GM11168 (cell line): ENCODE results near the gene TNFRSF12A.

ENCODE experiments used
- in situ Hi-C: fragments of 300-500 bp; cut with MboI; formaldehyde crosslinking; loops from one replicate; pipeline ENCODE4 v1.12.0; 2022; ENCODE audit warnings: low sequenced_read_pairs; ENCODE audit not compliant: unreplicated experiment

The TNFRSF12A gene

DNA sequence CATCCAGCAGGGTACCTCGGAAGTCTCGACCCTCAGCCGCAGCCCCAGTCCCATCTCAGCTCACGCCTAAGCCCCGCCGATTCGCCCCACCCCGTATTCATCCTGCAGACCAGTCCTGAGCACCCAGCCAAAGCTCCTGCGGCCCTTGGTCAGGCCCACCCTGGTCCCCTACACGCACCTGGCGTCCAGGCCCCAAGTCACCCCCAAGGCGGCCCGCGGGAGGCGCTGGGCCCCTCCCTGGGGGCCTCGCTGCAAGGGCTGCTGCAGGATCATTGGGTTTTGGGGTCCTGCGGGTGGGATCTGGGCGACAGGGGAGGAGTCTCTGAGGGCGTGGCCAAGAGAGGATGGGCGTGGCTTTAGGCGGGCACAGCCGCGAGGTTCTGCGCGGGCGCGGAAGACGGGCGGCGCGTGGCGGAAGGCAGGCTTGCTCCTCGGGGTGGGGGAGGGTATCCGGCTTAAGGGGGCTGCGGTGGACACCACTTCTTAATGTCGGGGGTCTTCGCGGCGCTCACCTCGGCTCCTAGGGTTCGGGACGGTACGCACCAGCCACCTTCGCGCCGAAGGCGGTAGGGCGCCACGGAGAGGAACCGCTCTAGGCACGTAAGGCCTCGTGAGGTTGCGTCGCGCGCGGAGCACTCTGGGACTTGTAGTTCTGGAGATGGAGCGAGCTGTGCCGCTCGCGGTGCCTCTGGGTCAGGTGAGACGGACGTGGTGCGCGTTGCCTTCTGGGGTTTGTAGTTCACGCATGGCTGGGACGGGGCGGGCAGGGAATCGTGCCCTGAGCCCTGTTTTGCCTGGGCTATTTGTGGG, 3.7 kb downstream of the TNFRSF12A start, which contains the start of the genes HCFC1R1 and THOC6:
HCFC1R1 (minus strand) TSS at position 274 of the 810 bp plus-strand sequence; CDS start at position 273, 1 bp downstream.
THOC6 (plus strand) TSS at position 367 of the 810 bp plus-strand sequence; CDS start at position 659, 292 bp downstream.
- in situ Hi-C loops, result no loop called here

DNA sequence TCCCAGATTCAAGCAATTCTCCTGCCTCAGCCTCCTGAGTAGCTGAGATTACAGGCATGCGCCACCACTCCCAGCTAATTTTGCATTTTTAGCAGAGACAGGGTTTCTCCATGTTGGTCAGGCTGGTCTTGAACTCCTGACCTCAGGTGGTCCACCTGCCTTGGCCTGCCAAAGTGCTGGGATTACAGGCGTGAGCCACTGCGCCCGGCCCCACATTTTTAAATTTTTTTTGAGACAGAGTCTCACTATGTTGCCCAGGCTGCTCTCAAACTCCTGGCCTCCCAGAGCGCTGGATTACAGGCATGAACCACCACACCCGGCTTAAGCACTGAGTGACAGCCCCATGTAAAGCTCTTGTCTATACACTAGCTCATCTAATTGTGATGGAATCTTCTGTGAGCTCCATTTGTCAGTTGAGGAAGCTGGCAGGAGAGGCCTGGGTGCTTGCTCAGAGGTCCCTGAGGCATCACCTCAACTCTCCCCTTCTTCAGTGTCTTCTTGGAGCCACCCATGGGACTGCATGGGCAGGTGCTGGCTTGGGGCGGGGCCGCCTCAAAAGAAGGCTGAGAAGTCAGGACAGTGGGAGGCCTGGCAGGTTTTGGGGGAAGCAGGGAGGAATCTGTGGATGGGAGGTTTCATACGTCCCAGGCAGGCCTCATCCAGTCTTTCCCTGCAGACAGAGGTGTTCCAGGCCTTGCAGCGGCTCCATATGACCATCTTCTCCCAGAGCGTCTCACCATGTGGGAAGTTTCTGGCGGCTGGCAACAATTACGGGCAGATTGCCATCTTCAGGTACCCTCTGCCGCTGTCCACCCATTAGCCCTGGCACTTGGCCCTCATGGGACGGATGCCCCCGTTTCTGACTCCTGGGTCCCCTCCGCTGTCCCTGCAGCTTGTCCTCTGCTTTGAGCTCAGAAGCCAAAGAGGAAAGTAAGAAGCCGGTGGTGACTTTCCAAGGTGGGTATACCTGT, 5.1 kb downstream of the TNFRSF12A start:
- in situ Hi-C loops, result no loop called here

DNA sequence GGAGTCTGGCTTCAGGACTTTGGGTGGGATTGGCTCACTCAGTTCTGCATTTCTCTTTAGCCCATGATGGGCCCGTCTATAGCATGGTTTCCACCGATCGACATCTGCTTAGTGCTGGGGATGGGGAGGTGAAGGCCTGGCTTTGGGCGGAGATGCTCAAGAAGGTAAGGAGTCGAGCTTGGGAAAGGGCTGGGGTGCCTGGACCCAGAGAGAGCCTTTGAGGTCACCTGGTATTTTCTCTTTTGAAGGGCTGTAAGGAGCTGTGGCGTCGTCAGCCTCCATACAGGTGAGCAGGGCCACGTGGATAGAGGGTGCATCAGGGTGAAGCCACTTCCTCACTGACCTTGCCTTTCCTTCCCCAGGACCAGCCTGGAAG, 5.8 kb downstream of the TNFRSF12A start:
- in situ Hi-C loops, result no loop called here

DNA sequence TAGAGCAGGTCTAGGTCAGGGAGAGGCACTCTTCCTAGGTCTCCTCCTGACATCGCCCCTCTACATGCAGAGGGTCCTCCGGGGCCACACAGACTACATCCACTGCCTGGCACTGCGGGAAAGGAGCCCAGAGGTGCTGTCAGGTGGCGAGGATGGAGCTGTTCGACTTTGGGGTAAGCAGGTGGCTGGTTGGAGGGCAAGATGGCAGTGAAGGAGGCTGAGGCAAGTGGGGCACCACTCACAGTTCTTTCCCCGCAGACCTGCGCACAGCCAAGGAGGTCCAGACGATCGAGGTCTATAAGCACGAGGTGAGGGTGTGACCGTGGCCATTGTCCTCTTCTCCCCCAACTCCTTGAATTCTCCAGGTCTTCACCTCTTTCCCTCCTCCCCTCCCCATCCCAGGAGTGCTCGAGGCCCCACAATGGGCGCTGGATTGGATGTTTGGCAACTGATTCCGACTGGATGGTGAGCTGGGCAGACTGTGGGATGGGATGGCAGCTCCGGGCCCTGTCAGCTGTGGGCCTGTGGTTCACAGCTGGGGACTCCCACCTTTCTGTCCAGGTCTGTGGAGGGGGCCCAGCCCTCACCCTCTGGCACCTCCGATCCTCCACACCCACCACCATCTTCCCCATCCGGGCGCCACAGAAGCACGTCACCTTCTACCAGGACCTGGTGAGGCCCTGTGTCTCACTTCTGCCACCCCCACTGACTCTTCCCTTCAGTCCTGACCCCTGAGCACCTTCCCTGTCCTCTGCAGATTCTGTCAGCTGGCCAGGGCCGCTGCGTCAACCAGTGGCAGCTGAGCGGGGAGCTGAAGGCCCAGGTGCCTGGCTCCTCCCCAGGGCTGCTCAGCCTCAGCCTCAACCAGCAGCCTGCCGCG, 6.7 kb downstream of the TNFRSF12A start:
- in situ Hi-C loops, result no loop called here

DNA sequence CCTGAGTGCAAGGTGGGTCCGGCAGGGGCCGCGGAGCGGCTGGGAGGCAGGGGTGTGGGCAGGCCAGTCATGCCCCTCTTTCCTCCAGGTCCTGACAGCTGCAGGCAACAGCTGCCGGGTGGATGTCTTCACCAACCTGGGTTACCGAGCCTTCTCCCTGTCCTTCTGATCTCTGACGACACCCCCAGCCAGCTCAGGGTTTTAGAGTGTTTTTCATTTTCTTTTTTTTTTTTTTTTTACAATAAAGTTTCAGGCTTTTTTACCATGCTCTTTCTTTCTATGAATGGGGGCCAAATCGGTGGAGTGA, 7.3 kb downstream of the TNFRSF12A start:
- in situ Hi-C loops, result no loop called here

DNA sequence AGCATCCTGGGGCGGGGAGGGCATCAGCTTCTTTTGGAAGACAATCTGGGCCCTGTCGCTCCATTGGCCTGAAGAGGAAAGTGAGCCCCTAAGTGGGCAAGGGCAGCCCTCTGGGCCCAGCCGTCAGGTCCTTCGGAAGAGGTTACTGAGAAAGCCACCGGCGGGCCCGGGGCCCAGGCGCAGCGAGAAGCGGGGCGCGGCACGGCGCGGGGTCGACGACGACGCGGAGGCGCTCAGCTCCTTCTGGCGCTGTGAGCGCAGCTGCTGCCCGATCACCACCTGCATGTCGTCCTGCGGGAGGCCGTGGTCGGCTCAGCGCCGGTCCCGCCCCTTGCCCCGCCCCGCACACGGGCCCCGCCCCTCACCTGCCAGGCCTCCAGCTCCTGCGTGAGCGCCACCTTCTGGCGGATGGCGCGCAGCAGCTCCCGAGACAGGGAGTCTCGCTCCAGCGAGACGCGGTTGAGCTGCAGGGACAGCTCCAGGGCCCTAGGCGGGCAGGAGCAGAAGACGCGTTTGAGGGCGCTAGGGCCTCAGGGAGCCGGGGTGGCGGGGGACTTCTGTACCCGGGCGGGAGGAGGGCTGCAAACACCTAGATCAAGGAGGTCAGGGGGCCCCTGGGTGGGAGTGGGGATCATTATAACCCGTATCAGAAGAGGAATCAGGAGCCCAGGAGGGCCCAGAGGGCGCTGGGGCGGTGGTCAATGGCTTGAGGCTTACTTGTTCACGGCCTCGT, 8.0 kb downstream of the TNFRSF12A start:
- in situ Hi-C loops, result no loop called here

DNA sequence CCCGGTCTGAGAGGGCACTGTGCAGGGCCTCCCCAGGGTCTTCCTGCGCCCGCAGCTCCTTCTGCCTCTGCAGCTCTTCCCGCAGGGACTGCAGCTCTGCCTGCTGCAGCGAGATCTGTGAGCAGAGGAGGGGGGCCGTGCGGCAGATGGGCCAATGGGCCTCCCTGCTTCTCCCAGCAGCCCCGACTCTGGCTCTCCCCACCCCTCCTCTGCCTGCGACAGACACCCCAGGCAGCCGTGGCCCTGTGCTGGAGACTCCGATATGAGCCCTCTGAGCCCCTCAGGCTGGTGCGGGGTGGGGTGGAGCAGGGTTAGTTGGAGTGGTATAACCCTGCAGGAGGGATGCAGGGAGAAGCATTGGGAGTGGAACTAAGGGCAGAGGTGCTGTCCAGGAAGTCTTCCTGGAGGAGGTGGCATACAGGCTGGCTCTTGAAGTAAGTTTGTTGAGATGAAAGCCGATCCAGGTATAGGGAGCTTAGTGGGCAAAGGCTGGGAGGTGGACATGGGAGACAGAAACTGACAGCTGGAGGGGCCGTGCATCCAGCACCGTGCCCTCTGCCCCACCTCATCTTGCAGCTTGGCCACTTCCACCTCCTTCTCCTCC, 8.7 kb downstream of the TNFRSF12A start:
- in situ Hi-C loops, result no loop called here

DNA sequence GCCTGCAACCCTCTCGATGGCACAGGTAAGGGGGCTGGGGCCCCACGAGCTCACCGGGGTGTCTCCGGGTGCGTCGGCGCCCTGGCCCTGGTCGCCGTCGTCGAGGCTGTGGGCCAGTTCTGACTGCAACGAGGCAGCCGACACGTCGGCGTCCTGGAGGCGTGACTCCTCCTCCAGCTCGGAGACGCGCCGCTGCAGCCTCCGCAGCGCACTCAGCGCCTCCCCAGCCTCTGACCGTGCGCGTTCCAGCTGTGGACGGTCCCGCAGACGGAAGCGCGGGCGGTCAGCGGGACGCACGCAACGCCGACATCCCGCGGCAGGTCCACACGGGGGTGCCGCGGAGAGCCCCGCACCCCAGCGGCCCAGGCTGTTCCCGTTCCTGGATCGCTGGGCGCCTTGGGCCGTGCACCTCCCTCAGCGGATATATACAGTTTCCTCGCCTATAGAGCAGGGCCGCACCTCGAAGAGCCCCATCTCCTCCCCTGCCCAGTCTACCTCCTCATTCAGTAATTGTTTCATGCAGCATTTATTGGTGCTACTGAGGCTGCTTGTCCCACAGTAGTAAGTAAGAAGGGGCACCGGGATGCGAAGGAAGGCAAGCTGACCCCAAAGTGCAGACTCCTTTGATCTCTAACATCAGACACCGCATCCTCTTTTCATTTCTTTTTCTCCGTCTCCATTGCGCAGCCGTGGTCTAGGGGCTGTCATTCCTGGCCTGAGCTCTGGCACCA, 9.5 kb downstream of the TNFRSF12A start:
- in situ Hi-C loops, result no loop called here

DNA sequence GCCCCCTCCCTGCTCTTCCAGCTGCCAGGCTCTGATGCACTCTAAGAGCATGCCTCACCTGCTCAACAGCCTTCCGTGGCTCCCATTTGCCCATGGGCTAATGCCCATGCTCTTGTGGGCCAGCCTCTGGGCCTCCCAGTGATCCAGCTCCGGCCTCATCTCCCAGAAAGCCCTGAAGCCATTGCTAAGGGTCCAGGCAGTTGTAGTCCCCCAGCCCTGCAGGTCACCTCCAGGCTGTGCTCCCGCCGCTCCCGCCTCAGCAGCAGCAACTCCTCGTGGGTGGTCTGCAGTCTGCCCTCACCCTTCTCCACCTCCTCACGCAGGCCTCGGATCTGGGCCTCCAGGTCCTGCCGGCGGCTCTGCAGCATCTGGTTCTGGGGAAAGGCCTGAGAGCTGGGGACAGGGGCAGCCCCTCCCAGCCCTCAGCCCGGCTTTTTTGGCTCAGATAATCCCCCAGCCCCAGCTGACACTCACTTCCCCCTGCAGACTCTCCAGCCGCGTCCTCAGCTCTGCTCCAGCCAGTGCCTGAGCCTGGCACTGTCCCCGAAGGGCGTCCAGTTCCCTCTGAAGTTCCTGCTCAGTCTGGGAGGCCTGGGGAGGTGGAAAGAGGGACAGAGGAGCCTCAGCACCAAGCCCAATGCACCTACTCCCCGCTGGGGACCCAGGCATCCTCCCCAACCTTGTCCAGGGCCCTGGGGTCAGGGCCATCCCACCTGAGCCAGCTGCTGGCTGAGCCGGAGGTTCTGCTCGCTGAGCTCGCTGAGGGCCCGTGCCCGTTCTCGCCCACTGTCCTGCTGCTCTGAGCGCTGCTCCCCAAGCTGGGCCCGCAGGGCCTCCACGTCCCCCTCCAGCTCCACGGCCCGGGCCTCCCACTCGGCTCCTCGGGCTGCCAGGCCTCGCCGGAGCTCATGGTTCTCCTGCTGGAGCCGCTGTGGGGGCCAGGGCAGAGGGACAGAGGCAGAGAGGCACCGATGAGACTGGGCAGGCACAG, 10.3 kb downstream of the TNFRSF12A start:
- in situ Hi-C loops, result no loop called here

DNA sequence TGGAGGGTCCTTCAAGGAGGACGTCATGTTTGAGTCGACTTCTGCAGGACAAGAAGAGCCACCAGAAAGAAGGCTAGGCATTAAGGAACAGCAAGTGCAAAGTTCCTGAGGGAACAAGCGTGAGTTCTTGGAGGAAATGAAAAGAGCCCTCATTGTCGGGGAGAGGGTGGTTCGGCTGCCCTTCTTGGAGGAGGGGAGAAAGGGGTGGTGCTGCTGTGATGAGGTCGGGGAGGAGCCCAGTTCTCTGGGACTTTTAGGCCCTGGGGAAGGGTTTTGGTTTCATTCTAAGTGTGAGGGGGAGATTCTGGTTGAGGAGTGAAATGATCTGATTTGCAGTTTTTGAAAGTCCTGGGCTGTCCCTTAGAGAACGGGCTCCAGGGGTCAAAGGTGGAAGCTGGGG, 12.5 kb downstream of the TNFRSF12A start:
- in situ Hi-C loops, result no loop called here

DNA sequence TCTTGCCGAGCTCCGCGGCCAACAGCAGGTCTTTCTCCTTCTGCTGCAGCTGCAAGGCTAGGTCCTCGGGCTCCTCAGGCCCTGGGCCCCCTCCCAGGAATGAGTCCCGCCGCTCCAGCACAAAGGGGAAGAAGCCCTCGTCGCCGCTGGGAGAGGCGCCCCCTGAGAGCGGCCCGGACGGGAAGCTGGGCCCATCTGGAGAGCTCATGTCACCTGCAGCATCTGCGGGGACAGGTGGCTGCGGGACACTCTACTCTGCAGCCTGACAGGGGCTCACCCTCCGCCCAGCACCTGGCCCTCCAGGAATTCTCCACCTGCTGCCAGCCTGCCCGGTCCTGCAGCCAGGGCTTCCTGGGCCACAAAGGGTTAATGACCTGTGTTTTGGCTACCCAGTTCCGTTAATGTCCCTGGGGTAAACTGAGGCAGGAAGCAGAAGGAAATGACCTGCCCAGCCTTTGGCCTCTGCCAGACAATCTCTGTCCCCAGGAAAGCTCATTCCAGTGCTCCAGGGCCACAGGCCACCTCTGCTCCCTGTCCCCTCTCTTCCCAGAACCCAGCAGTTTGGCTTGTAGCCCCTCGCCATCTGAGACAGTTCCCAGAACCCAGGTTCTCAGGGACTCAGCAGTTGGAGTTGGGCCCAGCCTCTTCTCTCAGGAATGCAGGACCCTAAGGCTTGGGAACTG, 15.3 kb downstream of the TNFRSF12A start:
- in situ Hi-C loops, result no loop called here

DNA sequence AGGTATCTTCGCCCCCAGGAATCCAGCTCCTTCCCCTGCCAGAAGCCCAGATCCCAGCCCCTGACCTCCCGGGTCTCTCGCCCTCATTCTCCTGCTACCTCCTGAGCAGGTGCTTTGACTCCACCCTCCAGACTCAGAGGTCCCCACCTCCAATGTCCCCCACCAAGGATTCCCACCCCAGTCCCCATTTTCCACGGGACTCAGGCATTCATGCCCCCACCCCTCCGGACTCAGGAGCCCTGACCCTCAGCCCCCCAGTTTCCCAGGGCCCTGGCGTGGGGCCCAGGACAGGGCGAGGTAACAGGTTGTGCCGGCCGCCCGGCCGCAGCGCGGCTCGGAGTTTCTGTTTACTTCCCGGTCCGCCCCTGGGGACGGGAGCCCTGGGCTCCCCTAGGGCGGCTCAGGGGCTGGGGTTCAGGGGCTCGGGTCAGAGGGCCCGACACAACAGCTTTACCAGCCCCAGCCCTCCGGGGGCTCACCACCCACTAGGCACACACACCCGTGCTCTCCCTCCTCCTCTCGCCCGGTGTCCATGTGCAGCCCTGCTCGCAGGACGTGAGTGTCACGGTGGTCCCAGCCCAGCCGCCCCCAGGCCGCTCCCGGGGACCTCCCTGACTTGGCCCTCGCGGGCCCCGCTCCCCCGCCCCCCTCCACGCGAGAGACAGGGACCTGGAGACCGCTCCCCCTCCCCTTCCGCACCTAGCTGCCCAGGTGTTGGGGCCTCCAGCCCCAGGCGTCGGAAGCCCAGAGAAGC, 16.0 kb downstream of the TNFRSF12A start:
- in situ Hi-C loops, result no loop called here

DNA sequence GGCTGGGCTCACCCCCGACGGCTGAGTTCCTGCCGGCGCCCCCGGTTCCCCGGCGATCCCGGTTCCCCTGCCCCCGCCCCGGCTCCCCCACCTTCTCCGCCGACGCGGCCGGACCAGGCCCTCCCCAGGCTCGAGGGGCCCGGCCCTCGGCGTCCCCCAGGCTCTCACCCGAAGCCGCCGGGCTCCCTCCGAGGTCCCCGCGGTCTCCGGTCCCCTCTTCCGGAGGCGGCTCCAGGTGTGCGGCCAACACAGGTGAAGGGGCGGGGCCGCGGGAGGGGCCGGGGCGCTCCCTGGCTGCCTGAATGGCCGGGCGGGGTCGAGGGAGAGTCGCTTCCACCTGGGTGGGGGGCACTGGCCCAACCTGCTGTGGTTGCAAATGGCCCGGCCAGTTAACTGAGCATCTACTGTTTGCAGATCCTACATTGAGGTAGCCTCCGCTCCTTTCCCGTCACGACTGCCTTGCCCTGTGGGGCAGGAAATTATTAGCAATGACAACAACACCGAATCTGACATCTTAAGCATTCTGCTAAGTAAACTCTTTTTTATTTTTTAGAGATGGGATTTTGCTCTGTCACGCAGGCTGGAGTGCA, 16.7 kb downstream of the TNFRSF12A start, which contains the start of gene BICDL2:
BICDL2 (minus strand) TSS at position 219 of the 590 bp plus-strand sequence. CDS start 1,448 bp downstream, outside the sequence.
- in situ Hi-C loops, result no loop called here

DNA sequence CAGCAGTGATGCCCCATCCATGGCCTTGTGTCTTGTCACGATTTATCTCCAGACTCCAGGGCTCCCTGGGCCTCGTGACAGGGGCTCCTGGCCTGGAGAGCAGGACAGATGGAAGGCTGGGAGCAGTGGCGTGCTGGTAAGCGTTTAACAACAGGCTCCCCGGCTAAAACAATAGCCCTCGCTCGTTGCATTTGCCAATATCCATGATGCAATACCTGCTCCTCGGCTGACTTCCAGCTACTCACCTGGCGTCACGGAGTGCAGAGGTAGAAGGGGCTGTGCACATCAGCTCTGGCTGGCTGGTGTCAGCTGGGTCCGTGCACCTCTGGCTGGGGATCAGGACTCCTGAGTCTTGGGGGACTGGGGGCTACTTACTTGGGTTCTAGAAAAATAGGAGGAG, 18.1 kb downstream of the TNFRSF12A start:
- in situ Hi-C loops, result no loop called here

DNA sequence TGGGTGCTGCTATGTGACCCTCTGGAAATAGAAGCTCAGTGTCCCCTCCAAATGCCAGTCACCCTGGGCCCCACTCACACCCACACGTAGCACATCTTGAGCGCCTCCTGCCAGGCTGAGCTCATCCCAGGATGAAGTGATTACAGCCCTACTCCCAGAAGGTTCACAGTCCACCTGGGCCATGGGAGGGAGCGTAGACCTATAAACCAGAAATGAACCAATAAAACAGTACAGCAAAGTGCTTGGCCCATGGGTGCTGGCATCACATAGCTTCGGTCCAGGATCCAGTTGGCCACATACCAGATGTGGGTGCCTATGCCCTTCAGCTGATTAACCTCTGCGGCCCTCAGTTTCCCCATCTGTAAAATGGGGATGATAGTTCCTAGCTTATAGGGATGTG, 18.7 kb downstream of the TNFRSF12A start:
- in situ Hi-C loops, result no loop called here

DNA sequence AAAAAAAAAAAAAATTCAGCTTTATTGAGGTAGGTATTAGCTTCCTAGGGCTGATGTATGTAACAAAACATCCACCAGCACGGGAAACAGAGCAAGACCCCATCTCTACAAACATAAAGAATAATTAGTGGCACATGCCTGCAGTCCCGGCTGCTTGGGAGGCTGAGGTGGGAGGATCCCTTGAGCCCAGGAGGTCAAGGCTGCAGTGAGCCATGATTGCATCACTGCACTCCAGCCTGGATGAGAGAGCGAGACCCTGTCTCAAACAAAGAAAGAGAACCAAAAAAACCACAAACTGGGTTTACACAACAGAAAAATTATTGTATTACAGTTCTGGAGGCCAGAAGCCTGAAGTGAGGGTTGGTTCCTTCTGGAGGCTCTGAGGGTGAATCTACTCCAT, 22.2 kb downstream of the TNFRSF12A start:
- in situ Hi-C loops, result no loop called here
